ENCODE data around the gene PNMT. TPM values are rescaled to one million over a fixed set of nuclear protein-coding genes. Genes with fewer than 3 reads are reported as not detected.

PNMT gene
- total and polyA plus RNA-seq, 2 donors (not counting 1 experiment from before 2014, with no cell fraction given) = not detected

GRCh38 chr17:39652587-39653315 is 15.5 kb upstream of the PNMT start:
- no peak overlapping the region for H2AFZ ChIP-seq (ENCODE audit: low read length)
- no peaks in the 10 kb centered on the region for H4K20me1 ChIP-seq (ENCODE audit: control insufficient read depth, extremely low read depth, insufficient read depth, low read length)

DNA sequence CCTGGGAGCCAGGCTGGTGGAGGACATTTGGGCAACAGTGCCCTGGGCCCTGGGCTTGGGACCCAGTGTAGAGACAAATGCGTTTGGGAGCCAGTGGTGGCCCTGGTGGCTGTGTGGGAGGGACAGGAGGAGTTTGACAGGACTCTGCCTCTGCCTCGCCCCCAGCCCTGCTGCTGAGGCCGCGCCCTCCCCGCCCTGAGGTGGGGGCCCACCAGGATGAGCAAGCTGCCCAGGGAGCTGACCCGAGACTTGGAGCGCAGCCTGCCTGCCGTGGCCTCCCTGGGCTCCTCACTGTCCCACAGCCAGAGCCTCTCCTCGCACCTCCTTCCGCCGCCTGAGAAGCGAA is 15.0 kb upstream of the PNMT start:
- H2AFZ ChIP-seq (ENCODE audit: low read length) = no peak overlapping the region
- H4K20me1 ChIP-seq (ENCODE audit: control insufficient read depth, extremely low read depth, insufficient read depth, low read length) = no peaks in the 10 kb centered on the region
- H3K9me3 ChIP-seq (ENCODE audit: control insufficient read depth, insufficient read depth, low read depth, low read length) = no peaks in the 10 kb centered on the region
- no peaks in the 10 kb centered on the region for H3K36me3 ChIP-seq (ENCODE audit: control insufficient read depth, insufficient read depth, low read length)
- no peak overlapping the region for H3K4me3 ChIP-seq (replicated peaks in 1 of 4; ENCODE audit: control extremely low read depth in 1 of 4, insufficient read depth in 1 of 4, low read depth in 3 of 4, low read length in 4 of 4)
- H3K27ac ChIP-seq (ENCODE audit: insufficient read depth, low read length) = no peak overlapping the region
- H3K4me2 ChIP-seq (ENCODE audit: extremely low read depth, insufficient read depth, low read length) = no peak overlapping the region
- no peaks in the 10 kb centered on the region for H3K4me1 ChIP-seq (ENCODE audit: control insufficient read depth, extremely low read depth, insufficient read depth, low read length)
- no peak for DNase-seq (ENCODE audit: low read depth in 2 of 2)
- no peaks in the 10 kb centered on the region for H3K27me3 ChIP-seq (ENCODE audit: control insufficient read depth, insufficient read depth, low read length)
- H3K79me2 ChIP-seq (ENCODE audit: control insufficient read depth, insufficient read depth, low read length) = no peaks in the 10 kb centered on the region
- TF ChIP-seq CTCF (conservative IDR thresholded peaks at IDR 0.05 in 1 of 2, IDR thresholded peaks at IDR 0.05 in 1 of 2; ENCODE audit: low read depth in 1 of 2, low read length in 2 of 2) = no peak
- no peak for TF ChIP-seq EZH2 (IDR thresholded peaks at IDR 0.05; ENCODE audit: low read length, missing control alignments)
- no peak overlapping the region for H3K9ac ChIP-seq (ENCODE audit: insufficient read depth, low read length)

More at GRCh38 chr17:39652587-39653315, 15.5 kb upstream of the PNMT start:
- Histone ChIP-seq H3K9me3 (ENCODE audit: control insufficient read depth, insufficient read depth, low read depth, low read length) (no peaks in the 10 kb centered on the region), H3K79me2 (ENCODE audit: control insufficient read depth, insufficient read depth, low read length) (no peaks in the 10 kb centered on the region), H3K4me1 (ENCODE audit: control insufficient read depth, extremely low read depth, insufficient read depth, low read length) (no peaks in the 10 kb centered on the region), H3K27me3 (ENCODE audit: control insufficient read depth, insufficient read depth, low read length) (no peaks in the 10 kb centered on the region), H3K36me3 (ENCODE audit: control insufficient read depth, insufficient read depth, low read length) (no peaks in the 10 kb centered on the region), H3K9ac (ENCODE audit: insufficient read depth, low read length) (no peak overlapping the region), H3K4me3 (replicated peaks in 1 of 4; ENCODE audit: control extremely low read depth in 1 of 4, insufficient read depth in 1 of 4, low read depth in 3 of 4, low read length in 4 of 4) (no peak overlapping the region), H3K4me2 (ENCODE audit: extremely low read depth, insufficient read depth, low read length) (no peak overlapping the region), H3K27ac (ENCODE audit: insufficient read depth, low read length) (no peak overlapping the region)
- no peak for DNase-seq (ENCODE audit: low read depth in 2 of 2)
- no peak for TF ChIP-seq EZH2 (IDR thresholded peaks at IDR 0.05; ENCODE audit: low read length, missing control alignments)
- no peak for TF ChIP-seq CTCF (conservative IDR thresholded peaks at IDR 0.05 in 1 of 2, IDR thresholded peaks at IDR 0.05 in 1 of 2; ENCODE audit: low read depth in 1 of 2, low read length in 2 of 2)

GRCh38 chr17:39653662-39654331 is 14.5 kb upstream of the PNMT start:
- no peak overlapping the region for H3K4me2 ChIP-seq (ENCODE audit: extremely low read depth, insufficient read depth, low read length)
- no peak overlapping the region for H3K9ac ChIP-seq (ENCODE audit: insufficient read depth, low read length)
- TF ChIP-seq CTCF (conservative IDR thresholded peaks at IDR 0.05 in 1 of 2, IDR thresholded peaks at IDR 0.05 in 1 of 2; ENCODE audit: low read depth in 1 of 2, low read length in 2 of 2) = peak; percentile 79 to 88
- TF ChIP-seq EZH2 (IDR thresholded peaks at IDR 0.05; ENCODE audit: low read length, missing control alignments) = no peak
- H3K4me3 ChIP-seq (replicated peaks in 1 of 4; ENCODE audit: control extremely low read depth in 1 of 4, insufficient read depth in 1 of 4, low read depth in 3 of 4, low read length in 4 of 4) = no peak overlapping the region
- DNase-seq (ENCODE audit: low read depth in 2 of 2) = peak in 1 of 2 donors; percentile 37
- no peaks in the 10 kb centered on the region for H3K4me1 ChIP-seq (ENCODE audit: control insufficient read depth, extremely low read depth, insufficient read depth, low read length)
- H2AFZ ChIP-seq (ENCODE audit: low read length) = no peak overlapping the region
- no peak overlapping the region for H3K27ac ChIP-seq (ENCODE audit: insufficient read depth, low read length)
- no peaks in the 10 kb centered on the region for H3K27me3 ChIP-seq (ENCODE audit: control insufficient read depth, insufficient read depth, low read length)
- no peaks in the 10 kb centered on the region for H4K20me1 ChIP-seq (ENCODE audit: control insufficient read depth, extremely low read depth, insufficient read depth, low read length)
- no peaks in the 10 kb centered on the region for H3K36me3 ChIP-seq (ENCODE audit: control insufficient read depth, insufficient read depth, low read length)
- H3K9me3 ChIP-seq (ENCODE audit: control insufficient read depth, insufficient read depth, low read depth, low read length) = no peaks in the 10 kb centered on the region
- no peaks in the 10 kb centered on the region for H3K79me2 ChIP-seq (ENCODE audit: control insufficient read depth, insufficient read depth, low read length)
